Prostate gland (tissue), 2 donors: ENCODE results near the gene FANCD2OS.

Experiments used
- CTCF ChIP-seq, 4 experiments: fragments of 200-600 bp in 2 of 4; fragments of 450-650 bp in 2 of 4; sonication (generic) in 2 of 4; IDR thresholded peaks; 1 replicate in 3 of 4; 2 replicates in 1 of 4; pipeline ENCODE4 v1.5.1; 2016 to 2019; ENCODE audit warnings: antibody characterized with exemption in 4 of 4, mild to moderate bottlenecking in 2 of 4, moderate library complexity in 2 of 4
- POLR2A ChIP-seq: fragments of 450-650 bp; IDR thresholded peaks from one replicate; pipeline ENCODE4 v1.6.1; 2016; ENCODE audit warnings: antibody characterized with exemption, mild to moderate bottlenecking
- POLR2AphosphoS5 ChIP-seq: sonication (generic); formaldehyde crosslinking; IDR thresholded peaks from one replicate; pipeline ENCODE4 v1.6.1; 2017; ENCODE audit warnings: antibody characterized with exemption

- no peak for TF ChIP-seq CTCF (IDR thresholded peaks at IDR 0.05)
- TF ChIP-seq POLR2AphosphoS5 = no peak
- TF ChIP-seq POLR2A = no peak
Observed at GRCh38 chr3:10093678-10094077, 14.4 kb downstream of the FANCD2OS start.
